Neutrophil (primary cell): Measurements from ENCODE around the gene TTC14.

Source experiments
- H3K27ac ChIP-seq: fragments of 200-600 bp; sonication (generic); 2 replicates; pipeline ENCODE4 v1.5.1; 2016; ENCODE audit warnings: mild to moderate bottlenecking, moderate library complexity
- H3K27me3 ChIP-seq: fragments of 200-600 bp; sonication (generic); 2 replicates; pipeline ENCODE4 v1.6.0; 2016; ENCODE audit warnings: mild to moderate bottlenecking
- H3K36me3 ChIP-seq: fragments of 200-600 bp; sonication (generic); 2 replicates; pipeline ENCODE4 v1.5.1; 2017
- H3K4me1 ChIP-seq, 2 experiments: fragments of 200-600 bp in 1 of 2; sonication (generic) in 1 of 2; 1 replicate in 1 of 2; 2 replicates in 1 of 2; pipeline versions ENCODE4 v1.5.1 to v1.6.1; 2013 to 2016; ENCODE audit warnings: low read depth in 1 of 2, low read length in 1 of 2, mild to moderate bottlenecking in 1 of 2, moderate library complexity in 1 of 2; ENCODE audit not compliant: control insufficient read depth in 1 of 2, insufficient read depth in 1 of 2
- H3K4me3 ChIP-seq, 2 experiments: fragments of 200-600 bp in 1 of 2; sonication (generic) in 1 of 2; 1 replicate in 1 of 2; 2 replicates in 1 of 2; pipeline ENCODE4 v1.5.1; 2013 to 2016; ENCODE audit warnings: low read depth in 1 of 2, low read length in 1 of 2, mild to moderate bottlenecking in 1 of 2, moderate library complexity in 1 of 2
- H3K9me3 ChIP-seq: fragments of 200-600 bp; sonication (generic); 2 replicates; pipeline ENCODE4 v1.5.1; 2016
- TF ChIP-seq, protein P1 (sequence below): fragments of 200-600 bp; sonication (generic); IDR thresholded peaks from 2 replicates; pipeline ENCODE4 v1.5.1; 2016; ENCODE audit warnings: antibody characterized with exemption

TTC14 gene

DNA sequence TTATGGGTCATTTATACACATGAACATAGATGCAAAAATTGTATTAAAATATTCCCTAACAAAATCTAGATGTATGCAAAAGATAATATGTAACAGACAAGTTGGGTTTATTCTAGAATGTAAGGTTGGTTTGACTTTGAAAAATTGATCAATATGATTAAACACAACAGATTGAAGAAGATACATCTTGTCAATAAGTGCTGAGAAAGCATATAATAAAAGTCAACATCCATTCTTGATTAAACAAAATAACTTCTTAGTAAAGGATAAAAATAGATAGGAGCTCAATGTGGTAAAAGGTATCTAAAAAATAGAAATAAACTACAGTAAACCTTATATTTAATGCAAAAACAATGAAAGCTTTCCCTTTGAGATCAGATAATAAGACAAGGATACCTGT lies 39.0 kb downstream of the TTC14 start:
- Histone ChIP-seq H3K9me3 (no peaks in the 10 kb centered on the region), H3K27me3 (peaks cover 28% of the 10 kb centered on the region), H3K27ac (no peak overlapping the region), H3K36me3 (no peaks in the 10 kb centered on the region), H3K4me3 (no peak overlapping the region), H3K4me1 (no peaks in the 10 kb centered on the region)
- TF ChIP-seq, protein P1, sequence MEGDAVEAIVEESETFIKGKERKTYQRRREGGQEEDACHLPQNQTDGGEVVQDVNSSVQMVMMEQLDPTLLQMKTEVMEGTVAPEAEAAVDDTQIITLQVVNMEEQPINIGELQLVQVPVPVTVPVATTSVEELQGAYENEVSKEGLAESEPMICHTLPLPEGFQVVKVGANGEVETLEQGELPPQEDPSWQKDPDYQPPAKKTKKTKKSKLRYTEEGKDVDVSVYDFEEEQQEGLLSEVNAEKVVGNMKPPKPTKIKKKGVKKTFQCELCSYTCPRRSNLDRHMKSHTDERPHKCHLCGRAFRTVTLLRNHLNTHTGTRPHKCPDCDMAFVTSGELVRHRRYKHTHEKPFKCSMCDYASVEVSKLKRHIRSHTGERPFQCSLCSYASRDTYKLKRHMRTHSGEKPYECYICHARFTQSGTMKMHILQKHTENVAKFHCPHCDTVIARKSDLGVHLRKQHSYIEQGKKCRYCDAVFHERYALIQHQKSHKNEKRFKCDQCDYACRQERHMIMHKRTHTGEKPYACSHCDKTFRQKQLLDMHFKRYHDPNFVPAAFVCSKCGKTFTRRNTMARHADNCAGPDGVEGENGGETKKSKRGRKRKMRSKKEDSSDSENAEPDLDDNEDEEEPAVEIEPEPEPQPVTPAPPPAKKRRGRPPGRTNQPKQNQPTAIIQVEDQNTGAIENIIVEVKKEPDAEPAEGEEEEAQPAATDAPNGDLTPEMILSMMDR = no peak

DNA sequence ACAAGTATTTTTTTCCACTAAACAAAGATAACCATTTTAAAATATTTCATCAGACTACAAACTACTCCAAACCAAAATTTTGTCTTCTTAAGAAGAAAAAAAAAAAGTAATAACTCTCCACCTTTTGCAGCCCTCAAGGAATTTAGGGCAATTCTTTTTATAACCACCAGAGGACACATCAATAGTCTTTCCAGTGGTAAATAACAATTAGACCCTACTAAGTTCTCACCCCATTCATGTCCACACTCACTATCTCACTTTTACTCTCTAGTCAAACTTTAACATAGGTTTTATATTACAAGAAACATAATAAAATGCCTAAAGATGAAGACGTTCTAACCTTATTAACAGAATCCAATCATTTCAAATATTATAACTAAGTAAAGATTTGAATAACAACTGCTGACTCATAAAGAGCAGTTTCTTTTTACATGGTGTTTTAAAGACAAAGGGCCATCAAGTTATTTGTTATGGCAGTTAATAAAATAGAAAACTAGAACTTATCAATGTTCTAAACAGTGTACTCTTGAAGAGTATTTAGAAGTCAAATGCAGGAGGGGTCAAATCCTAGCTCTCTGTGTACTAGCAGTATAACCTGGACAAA lies 44.3 kb downstream of the TTC14 start:
- H3K4me3 ChIP-seq = no peak overlapping the region
- H3K27me3 ChIP-seq = peaks cover 28% of the 10 kb centered on the region
- H3K9me3 ChIP-seq = no peaks in the 10 kb centered on the region
- no peak overlapping the region for H3K27ac ChIP-seq
- no peaks in the 10 kb centered on the region for H3K4me1 ChIP-seq
- no peaks in the 10 kb centered on the region for H3K36me3 ChIP-seq
- TF ChIP-seq, protein P1 = no peak

DNA sequence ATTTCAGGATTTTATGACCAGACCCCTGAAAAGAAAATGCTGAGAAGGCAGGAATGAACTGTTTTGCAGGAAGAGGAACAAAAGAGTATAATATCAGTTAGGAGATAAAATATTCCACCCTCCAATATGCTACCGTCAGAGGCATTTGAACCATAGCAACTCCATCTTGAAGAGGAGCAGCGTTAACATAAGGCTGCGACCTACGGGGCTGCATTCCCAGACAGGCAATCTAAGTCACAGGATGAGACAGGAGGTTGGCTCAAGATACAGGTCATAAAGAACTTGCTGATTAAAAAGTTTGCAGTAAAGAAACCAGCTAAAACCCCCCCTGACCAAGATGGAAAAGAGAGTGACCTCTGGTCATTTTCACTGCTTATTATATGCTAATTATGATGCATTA lies 54.4 kb downstream of the TTC14 start:
- no peak overlapping the region for H3K27ac ChIP-seq
- peaks cover 9% of the 10 kb centered on the region for H3K27me3 ChIP-seq

GRCh38 chr3:180657094-180657493 lies 55.1 kb downstream of the TTC14 start:
- no peaks in the 10 kb centered on the region for H3K4me1 ChIP-seq

More for the DNA sequence above, 54.4 kb downstream of the TTC14 start:
- H3K4me3 ChIP-seq = no peak overlapping the region
- H3K36me3 ChIP-seq = no peaks in the 10 kb centered on the region
- H3K4me1 ChIP-seq = no peaks in the 10 kb centered on the region
- no peaks in the 10 kb centered on the region for H3K9me3 ChIP-seq
- TF ChIP-seq, protein P1 = no peak

More at GRCh38 chr3:180657094-180657493, 55.1 kb downstream of the TTC14 start:
- Histone ChIP-seq H3K27ac (no peak overlapping the region), H3K9me3 (no peaks in the 10 kb centered on the region), H3K27me3 (peaks cover 9% of the 10 kb centered on the region), H3K4me3 (no peak overlapping the region), H3K36me3 (no peaks in the 10 kb centered on the region)
- TF ChIP-seq, protein P1 = no peak
